Peyer's patch (tissue), 4 donors: ENCODE data around the gene ALKBH3. TPM values are rescaled to one million over a fixed set of nuclear protein-coding genes. Genes with fewer than 3 reads are reported as not detected.
A peak's percentile ranks its signal among the peaks of the same experiment; 100 is the strongest.

ENCODE experiments used
- DNase-seq, 3 donors: peaks; one replicate each; pipeline ENCODE4 v3.0.0-alpha.2; 2017 to 2019
- H3K27ac ChIP-seq, 4 donors: fragments of 200-600 bp; sonication (generic); one replicate each; pipeline ENCODE4 v1.5.1; 2016 to 2019
- H3K27me3 ChIP-seq, 2 donors: fragments of 200-600 bp; sonication (generic); one replicate each; pipeline ENCODE4 v1.5.1; 2019
- H3K36me3 ChIP-seq, 3 donors: fragments of 200-600 bp; sonication (generic); one replicate each; pipeline ENCODE4 v1.5.1; 2016 to 2019
- H3K4me1 ChIP-seq, 4 donors: fragments of 200-600 bp; sonication (generic); one replicate each; pipeline ENCODE4 v1.5.1; 2016 to 2019
- H3K4me3 ChIP-seq, 4 donors: fragments of 200-600 bp; sonication (generic); 1 replicate in 3 of 4; 2 replicates in 1 of 4; pipeline ENCODE4 v1.5.1; 2016 to 2019; ENCODE audit warnings: mild to moderate bottlenecking in 1 of 4
- H3K9me3 ChIP-seq, 4 donors: fragments of 200-600 bp; sonication (generic); one replicate each; pipeline ENCODE4 v1.5.1; 2016 to 2019; ENCODE audit warnings: mild to moderate bottlenecking in 1 of 4
- POLR2A ChIP-seq, 2 donors: fragments of 450-650 bp; IDR thresholded peaks; one replicate each; pipeline ENCODE4 v1.5.1; 2017; ENCODE audit warnings: antibody characterized with exemption in 2 of 2, mild to moderate bottlenecking in 2 of 2, moderate library complexity in 2 of 2
- total RNA-seq, 4 donors: library from RNA; depleted of rRNA; stranded (reverse); fragments of >200 nt; gene quantifications; one replicate each; pipeline ENCODE4 v1.1.0, GENCODE V29; 2016
- TF ChIP-seq, protein P1 (sequence below), 6 experiments: fragments of 450-650 bp in 4 of 6; fragments of 200-600 bp in 2 of 6; sonication (generic) in 1 of 6; IDR thresholded peaks; one replicate each; pipeline ENCODE4 v1.5.1; 2017 to 2019; ENCODE audit warnings: antibody characterized with exemption in 6 of 6, mild to moderate bottlenecking in 3 of 6, moderate library complexity in 1 of 6

Gene ALKBH3
- 10 to 100 TPM; 24.4 to 83.3 (median 28.2) TPM for total RNA-seq

DNA sequence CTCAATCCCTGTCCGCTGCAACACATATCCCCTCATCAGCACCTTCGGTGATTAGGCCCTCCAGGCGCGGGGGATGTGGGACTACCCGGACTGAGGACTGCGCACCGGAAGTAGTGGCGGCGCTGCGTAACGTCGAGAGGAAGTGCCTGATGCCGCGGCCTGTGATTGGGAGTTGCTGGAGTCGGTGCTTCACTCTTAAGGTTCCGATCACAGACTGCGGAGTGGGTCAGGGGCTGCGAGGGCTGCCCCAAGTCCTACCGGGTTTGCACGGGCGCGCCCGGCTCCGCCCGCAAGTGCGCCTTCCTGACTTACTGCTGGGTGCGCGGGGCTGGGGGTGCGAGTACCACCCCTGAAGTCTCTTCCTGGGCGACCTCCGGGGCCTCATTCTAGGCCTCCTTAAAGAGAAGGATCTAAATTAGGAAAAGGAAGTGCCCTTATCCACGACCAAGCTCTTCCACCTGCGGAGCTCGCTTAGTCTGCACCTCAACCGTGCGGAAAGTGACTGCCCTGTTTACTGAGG is at the start of gene ALKBH3:
Gene ALKBH3 (plus strand): TSS at position 192 of the 520 bp plus-strand sequence. CDS start 1,822 bp downstream, outside the sequence.
- H3K27me3 ChIP-seq: no peaks in the 10 kb centered on the region
- TF ChIP-seq, protein P1, sequence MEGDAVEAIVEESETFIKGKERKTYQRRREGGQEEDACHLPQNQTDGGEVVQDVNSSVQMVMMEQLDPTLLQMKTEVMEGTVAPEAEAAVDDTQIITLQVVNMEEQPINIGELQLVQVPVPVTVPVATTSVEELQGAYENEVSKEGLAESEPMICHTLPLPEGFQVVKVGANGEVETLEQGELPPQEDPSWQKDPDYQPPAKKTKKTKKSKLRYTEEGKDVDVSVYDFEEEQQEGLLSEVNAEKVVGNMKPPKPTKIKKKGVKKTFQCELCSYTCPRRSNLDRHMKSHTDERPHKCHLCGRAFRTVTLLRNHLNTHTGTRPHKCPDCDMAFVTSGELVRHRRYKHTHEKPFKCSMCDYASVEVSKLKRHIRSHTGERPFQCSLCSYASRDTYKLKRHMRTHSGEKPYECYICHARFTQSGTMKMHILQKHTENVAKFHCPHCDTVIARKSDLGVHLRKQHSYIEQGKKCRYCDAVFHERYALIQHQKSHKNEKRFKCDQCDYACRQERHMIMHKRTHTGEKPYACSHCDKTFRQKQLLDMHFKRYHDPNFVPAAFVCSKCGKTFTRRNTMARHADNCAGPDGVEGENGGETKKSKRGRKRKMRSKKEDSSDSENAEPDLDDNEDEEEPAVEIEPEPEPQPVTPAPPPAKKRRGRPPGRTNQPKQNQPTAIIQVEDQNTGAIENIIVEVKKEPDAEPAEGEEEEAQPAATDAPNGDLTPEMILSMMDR (IDR thresholded peaks at IDR 0.05): peak in 2 of 6 experiments; percentile 14 to 23
- TF ChIP-seq POLR2A (IDR thresholded peaks at IDR 0.05): peak in 1 of 2 donors; percentile 43
- peaks cover 0 to 11% (median 2%) of the 10 kb centered on the region in 4 donors for H3K4me1 ChIP-seq
- H3K9me3 ChIP-seq: no peaks in the 10 kb centered on the region
- H3K36me3 ChIP-seq: peaks cover 0 to 32% (median 0%) of the 10 kb centered on the region in 3 donors
- H3K27ac ChIP-seq: peak within 1 kb of the TSS; percentile 13 to 70 (median 61)
- H3K4me3 ChIP-seq: peak within 1 kb of the TSS; percentile 67 to 81 (median 78)
- peak; percentile 86 to 96 (median 92) for DNase-seq

DNA sequence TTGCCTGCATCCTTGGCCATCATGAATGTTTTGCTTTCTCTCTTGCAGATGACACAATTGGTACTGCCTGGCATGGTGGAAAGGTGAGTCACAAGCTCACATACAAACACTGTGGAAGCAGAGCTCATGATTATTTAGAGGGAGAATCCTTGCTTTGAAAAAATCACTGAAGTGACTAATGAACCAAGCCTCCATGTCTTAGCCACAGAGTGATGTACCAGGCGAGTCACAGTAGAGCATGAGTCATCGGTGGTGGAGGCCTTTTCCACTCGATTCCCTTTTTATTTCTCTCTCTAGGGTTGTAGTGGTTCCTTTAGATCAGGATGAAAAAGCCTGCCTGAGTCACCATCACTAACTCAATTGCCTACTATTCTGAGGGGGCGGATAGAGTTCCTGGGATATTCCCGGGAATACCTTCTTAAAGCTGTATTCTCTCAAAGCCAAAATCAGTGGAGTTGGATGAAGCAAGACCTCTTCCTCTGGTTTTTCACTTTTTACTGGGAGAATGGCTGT is 49.6 kb upstream of the ALKBH3 start:
- H3K27ac ChIP-seq: no peak overlapping the region
- peak in 1 of 3 donors; percentile 55 for DNase-seq

DNA sequence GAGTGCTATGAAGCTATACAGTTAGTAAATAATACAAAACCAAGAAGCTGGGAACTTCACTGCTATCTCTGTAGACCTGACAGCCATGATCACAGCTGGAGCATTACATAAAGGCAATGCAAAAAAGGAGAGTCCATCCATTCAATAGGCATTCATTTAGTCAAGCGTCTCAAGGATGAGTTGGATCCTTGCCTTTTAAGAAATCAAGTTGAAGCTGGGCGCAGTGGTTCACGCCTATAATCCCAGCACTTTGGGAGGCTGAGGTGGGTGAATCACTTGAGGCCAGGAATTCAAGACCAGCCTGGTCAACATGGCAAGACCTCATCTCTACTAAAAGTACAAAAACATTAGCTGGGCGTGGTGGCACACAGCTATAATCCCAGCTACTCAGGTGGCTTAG is 48.1 kb upstream of the ALKBH3 start:
- TF ChIP-seq POLR2A (IDR thresholded peaks at IDR 0.05): no peak
- TF ChIP-seq, protein P1 (IDR thresholded peaks at IDR 0.05): no peak
- no peak for DNase-seq
- H3K4me3 ChIP-seq: no peak overlapping the region
- H3K36me3 ChIP-seq: no peaks in the 10 kb centered on the region
- H3K9me3 ChIP-seq: no peaks in the 10 kb centered on the region
- no peak overlapping the region for H3K27ac ChIP-seq
- no peaks in the 10 kb centered on the region for H3K27me3 ChIP-seq
- no peaks in the 10 kb centered on the region for H3K4me1 ChIP-seq

More for the DNA sequence above, 49.6 kb upstream of the ALKBH3 start:
- Histone ChIP-seq H3K9me3 (no peaks in the 10 kb centered on the region), H3K36me3 (no peaks in the 10 kb centered on the region), H3K27me3 (no peaks in the 10 kb centered on the region), H3K4me1 (no peaks in the 10 kb centered on the region), H3K4me3 (no peak overlapping the region)
- TF ChIP-seq, protein P1 (IDR thresholded peaks at IDR 0.05): no peak
- no peak for TF ChIP-seq POLR2A (IDR thresholded peaks at IDR 0.05)

DNA sequence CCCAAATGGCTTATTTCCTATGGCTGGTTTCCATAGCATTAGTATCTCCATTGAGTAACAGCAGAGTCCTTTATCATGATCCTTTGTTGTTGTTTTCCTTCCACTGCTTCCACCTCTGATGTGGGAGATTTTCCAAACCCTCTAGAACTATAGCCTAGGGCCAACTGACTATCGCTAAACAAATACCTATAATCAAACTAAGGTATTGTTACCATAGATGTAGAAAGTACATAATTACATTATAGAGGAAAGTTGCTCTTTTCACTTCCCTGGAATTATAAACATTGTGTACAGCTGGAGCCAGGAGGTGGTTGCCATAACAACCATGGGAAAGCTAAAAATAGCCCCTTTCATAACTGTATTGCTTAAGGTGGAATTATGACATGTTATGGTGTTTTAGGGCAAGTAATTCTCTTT is 47.0 kb upstream of the ALKBH3 start:
- no peaks in the 10 kb centered on the region for H3K4me1 ChIP-seq
- H3K27ac ChIP-seq: no peak overlapping the region
- DNase-seq: no peak
- H3K9me3 ChIP-seq: no peaks in the 10 kb centered on the region
- TF ChIP-seq, protein P1 (IDR thresholded peaks at IDR 0.05): no peak
- no peak for TF ChIP-seq POLR2A (IDR thresholded peaks at IDR 0.05)
- no peak overlapping the region for H3K4me3 ChIP-seq
- H3K27me3 ChIP-seq: no peaks in the 10 kb centered on the region
- no peaks in the 10 kb centered on the region for H3K36me3 ChIP-seq

DNA sequence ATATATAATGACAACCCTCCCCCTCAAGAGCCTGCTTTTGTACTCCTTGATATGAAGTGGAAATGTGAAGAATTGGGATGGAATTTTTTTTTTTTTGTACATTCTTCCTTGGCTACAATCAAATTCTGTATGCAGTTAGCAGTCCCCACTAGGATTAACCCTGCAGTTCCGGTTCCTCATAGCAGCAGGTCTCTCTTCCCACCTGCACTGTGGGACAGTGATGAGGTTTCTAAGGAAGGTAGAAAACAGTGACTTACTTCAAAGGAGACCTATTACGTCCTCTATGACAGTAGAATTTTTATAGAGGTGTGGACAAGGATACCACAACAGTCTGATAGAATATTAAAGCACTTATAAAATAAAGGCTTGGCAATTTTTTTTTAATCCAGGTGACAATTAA is 46.3 kb upstream of the ALKBH3 start:
- no peak overlapping the region for H3K4me3 ChIP-seq
- no peak for DNase-seq
- H3K27me3 ChIP-seq: no peaks in the 10 kb centered on the region
- no peak overlapping the region for H3K27ac ChIP-seq
- no peaks in the 10 kb centered on the region for H3K9me3 ChIP-seq
- no peaks in the 10 kb centered on the region for H3K4me1 ChIP-seq
- TF ChIP-seq POLR2A (IDR thresholded peaks at IDR 0.05): no peak
- TF ChIP-seq, protein P1 (IDR thresholded peaks at IDR 0.05): no peak
- no peaks in the 10 kb centered on the region for H3K36me3 ChIP-seq
